Activated CD8-positive, alpha-beta memory T cell treated with anti-CD3 and anti-CD28 coated beads for 24 hours (primary cell): Measurements from ENCODE around the gene KLHL34.

Experiments used
- DNase-seq: peaks from one replicate; pipeline ENCODE4 v3.0.0-alpha.2; 2020

Gene KLHL34, protein sequence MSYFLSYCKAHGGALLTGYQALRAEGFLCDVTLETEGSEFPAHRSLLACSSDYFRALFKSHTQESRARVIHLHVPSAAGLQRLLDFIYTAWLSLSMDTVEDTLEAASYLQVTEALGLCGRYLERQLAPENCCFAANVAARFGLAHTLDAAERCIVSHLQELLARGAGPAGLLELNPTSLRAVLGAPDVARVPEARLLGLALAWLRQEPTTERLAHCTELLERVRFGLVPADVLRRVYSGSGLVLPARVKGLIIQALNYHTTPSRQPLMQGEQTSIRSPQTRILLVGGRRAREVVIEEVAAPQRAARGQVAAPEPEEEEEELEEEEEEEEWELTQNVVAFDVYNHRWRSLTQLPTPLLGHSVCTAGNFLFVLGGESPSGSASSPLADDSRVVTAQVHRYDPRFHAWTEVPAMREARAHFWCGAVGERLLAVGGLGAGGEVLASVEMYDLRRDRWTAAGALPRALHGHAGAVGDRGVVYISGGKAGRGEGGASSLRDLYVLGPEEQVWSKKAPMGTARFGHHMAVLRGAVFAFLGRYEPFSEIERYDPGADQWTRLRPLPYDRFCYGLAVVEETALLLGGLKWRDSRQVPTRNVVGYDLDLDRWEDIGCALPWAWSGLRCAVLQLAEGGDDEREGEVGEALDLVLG

GRCh38 chrX:21658152-21658737 is at the start of gene KLHL34:
KLHL34 (minus strand) TSS chrX:21658330; CDS start chrX:21657788, 542 bp downstream.
- DNase-seq: peak; percentile 60

GRCh38 chrX:21705225-21705624 is 47.1 kb upstream of the KLHL34 start:
- no peak for DNase-seq

- no peak for DNase-seq
Observed at GRCh38 chrX:21702725-21703124, 44.6 kb upstream of the KLHL34 start.

- no peak for DNase-seq
Observed at GRCh38 chrX:21700967-21701366, 42.8 kb upstream of the KLHL34 start.

GRCh38 chrX:21700275-21700674 is 42.1 kb upstream of the KLHL34 start:
- DNase-seq: no peak

DNA sequence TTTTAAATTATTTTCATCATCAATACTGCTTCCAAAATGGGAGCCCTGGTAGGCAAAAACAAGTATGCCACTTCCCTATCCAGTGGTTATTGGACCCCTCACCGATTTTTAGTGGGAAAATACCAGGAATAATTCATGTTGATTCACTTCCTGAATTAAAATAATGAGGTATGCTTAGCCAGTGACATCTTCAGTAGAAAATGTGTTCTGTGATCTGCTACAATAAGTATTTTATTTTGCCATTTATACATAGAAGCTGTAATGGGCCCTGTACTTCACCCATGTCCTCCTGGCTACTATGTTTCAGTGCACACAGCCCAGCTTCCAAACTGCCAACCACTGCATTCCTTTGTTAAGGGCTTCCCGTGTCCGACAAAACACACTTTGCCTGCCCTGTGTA is 41.0 kb upstream of the KLHL34 start:
- DNase-seq: no peak

GRCh38 chrX:21698272-21698671 is 40.1 kb upstream of the KLHL34 start:
- no peak for DNase-seq

DNA sequence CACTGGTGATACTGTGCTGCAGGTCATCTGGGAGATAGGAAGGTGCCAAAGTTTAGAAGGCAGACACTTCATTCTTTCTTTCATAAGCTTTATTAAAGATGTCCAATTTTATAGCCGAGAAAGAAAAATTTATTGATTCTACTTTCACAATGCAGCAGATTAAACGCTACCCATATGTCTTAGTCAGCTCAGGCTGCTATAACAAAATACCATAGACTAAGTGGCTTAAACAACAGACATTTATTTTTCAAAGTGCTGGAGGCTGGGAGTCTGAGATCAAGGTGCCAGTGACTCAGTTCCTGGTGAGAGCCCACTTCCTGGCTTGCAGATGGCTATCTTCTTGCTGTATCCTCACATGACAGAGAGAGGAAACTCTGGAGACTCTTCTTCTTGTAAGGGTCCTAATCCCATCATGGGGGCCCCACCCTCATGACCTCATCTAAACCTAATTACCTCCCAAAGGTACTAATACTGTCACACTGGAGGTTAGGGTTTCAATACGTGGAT is 33.4 kb upstream of the KLHL34 start:
- no peak for DNase-seq

DNA sequence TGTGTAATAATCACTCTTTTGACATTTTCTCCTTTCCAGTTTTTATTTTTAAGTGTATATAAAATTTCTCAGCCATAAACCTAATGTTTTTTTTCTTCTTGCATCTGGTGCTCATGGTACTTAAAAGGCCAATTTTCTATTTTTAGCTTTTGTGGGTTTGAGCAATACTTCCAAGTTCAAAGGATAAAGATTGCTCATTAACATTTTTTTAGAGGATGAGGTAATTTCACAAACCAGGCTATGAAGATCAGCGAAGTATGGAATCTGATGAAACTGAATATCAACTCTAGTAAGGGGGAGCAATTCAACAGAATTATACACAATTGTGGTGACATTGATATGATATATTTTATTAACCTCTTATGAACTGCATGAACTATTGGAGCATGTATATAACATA is 25.8 kb upstream of the KLHL34 start:
- DNase-seq: no peak

GRCh38 chrX:21678048-21678612 is 20.0 kb upstream of the KLHL34 start:
- DNase-seq: no peak

GRCh38 chrX:21675931-21676330 is 17.8 kb upstream of the KLHL34 start:
- no peak for DNase-seq

DNA sequence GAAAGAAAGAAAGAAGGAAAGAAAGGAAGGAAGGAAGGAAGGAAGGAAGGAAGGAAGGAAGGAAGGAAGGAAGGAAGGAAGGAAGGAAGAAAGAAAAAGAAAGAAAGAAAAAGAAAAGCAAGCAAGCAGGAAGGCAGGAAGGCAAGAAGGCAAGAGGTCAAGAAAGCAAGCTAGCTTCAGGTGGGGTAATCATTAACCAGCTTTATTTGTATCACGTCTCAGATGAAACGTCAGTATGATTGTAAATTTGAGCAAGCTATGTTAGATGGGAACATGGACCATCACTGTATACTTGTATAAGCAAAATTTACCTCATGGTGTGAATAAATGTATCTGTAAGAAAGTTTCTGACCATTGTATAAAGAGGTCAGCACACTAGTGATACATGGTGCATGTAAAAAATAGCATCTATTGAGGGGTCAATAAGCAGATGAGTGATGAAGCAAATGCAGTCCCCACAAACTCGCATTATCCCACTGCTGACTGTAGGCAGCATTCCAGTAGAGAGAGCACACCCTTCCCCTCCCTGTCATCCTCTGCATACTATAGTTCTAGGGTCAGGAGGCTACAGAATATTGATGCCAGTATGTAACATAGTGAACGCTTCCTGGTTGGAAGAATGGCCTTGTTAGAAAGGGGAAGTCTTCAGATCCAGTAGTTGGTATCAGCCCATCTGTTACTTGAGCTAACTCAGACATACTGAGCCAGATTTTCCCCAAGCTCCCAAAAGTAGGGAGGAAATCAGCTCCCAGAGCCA is 16.5 kb upstream of the KLHL34 start:
- no peak for DNase-seq

DNA sequence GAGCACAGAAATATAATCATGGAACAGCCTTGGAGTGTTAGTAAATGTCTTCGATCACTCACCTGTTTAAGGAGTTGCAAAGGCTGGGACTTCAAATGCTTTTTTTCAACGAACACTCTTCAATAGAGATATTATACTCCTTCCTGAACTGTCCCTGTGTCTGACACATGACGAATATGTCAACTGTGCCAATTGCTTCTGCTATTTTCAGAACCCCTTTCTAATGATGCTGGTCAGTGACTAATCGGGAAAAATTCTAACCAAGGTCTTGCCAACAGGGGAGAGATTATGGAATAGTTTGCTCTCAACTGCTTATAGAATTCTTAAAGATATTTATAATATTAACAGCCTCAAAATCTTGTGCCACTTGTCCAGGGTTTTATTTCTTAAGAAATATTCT is 8.5 kb upstream of the KLHL34 start:
- DNase-seq: no peak

- no peak for DNase-seq
Observed at GRCh38 chrX:21666252-21666651, 8.1 kb upstream of the KLHL34 start.

DNA sequence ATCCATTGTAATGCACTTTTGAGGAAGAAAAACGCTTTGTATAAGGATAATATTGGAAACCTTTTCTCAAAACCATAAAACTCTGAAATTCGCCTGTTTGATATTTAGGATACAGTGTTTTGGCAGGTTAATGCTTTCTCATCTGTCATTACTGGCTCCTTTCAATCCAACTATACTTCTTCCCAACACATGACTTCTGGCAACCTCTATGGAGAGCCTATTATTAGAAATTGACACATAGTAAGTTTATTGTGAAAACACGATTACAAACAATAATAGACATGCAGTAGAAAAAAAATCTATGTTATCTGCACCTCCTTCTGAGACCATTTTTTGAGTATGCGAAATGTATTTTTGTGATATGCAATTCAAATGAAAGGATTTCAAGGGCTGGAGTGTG is 4.6 kb upstream of the KLHL34 start:
- no peak for DNase-seq

DNA sequence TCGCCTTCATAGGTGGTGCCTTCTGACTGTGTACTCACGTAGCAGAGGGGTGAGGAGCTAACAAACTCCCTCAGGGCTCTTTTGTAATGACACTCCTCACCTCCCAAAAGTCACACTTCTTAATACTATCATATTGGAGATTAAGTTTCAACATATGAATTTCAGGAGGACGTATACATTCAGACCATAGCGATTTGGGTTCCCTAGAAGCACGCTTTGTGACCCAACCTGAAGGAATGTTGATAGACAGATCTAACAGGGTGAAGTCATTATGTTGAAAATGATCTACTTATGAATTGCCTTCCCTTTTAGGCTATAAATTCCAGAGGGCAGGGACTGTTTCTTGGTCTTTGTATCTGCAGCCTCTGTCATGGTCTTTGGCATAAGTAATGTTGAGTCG is 3.2 kb upstream of the KLHL34 start:
- DNase-seq: no peak

- no peak for DNase-seq
Observed at GRCh38 chrX:21660156-21660555, 2.0 kb upstream of the KLHL34 start.

DNA sequence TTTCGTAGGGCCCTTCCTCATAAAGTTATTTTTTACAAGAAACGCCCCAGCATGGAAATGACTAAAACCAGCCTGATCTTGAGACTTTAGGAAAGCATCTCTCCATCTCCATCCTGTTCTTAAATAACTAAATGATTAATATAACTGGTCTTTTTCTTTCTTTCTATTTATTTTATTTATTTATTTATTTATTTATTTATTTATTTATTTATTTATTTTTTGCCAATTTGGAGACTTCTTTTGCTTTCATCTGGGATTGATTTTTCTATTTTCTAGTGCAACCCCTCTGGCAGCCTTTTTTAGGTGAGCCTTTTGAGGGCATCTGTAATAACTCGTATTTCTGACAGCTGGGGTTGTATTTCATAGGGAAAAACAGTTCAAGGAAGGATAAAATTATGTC is 1.2 kb upstream of the KLHL34 start:
- DNase-seq: no peak

GRCh38 chrX:21658746-21659145 is 616 bp upstream of the KLHL34 start:
- no peak for DNase-seq

DNA sequence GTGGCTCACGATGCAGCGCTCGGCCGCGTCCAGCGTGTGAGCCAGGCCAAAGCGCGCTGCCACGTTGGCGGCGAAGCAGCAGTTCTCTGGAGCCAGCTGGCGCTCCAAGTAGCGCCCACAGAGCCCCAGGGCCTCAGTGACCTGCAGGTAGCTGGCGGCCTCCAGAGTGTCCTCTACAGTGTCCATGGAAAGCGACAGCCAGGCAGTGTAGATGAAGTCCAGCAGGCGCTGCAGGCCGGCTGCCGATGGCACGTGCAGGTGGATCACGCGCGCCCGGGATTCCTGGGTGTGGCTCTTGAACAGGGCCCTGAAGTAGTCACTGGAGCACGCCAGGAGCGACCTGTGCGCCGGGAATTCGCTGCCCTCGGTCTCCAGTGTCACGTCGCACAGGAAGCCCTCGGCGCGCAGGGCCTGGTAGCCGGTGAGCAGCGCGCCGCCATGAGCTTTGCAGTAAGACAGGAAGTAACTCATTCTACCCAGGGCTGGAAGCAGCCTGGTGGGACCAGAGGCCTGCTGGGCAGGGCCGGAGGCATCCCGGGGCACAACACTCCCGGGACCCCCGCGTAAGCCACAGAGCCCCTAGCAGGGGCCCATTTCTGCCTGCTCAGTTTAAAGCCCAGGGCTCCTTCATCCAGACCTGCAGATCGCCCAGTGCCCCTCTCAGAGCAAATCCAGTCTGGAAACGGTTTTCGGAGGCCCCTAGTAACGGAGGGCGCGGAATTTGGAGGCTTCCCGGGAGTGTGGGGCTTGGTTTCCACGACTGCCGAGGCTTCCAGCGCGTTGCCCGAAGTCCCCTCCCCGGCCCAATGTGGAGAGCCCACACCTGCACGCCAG is 595 bp downstream of the KLHL34 start:
- DNase-seq: peak; percentile 61

GRCh38 chrX:21656587-21657317 is 1.4 kb downstream of the KLHL34 start:
- DNase-seq: no peak
